Left lung (tissue), 10 donors: ENCODE measurements around the gene KIF26B. TPM values are rescaled to one million over a fixed set of nuclear protein-coding genes. Genes with fewer than 3 reads are reported as not detected.
A peak's percentile ranks its signal among the peaks of the same experiment; 100 is the strongest.
"Not testable (repeated sequence)": the region's sequence is repeated elsewhere in the genome, so short reads cannot be mapped to it uniquely, and the experiment has no call there.

Experiments used
- ATAC-seq: fragments of 200-7000 bp; cut with Tn5 transposase; one replicate; pipeline ENCODE4 v1.9.1; 2020; ENCODE audit warnings: moderate library complexity
- DNase-seq, 4 donors: peaks; one replicate each; pipeline ENCODE4 v3.0.0-alpha.2; 2013 to 2020
- H3K27ac ChIP-seq, 2 donors: fragments of 200-600 bp; sonication (generic) in 1 of 2; one replicate each; pipeline versions ENCODE4 v1.5.0 to v1.8.0; 2020 to 2021
- H3K27me3 ChIP-seq, 2 donors: fragments of 200-600 bp; sonication (generic) in 1 of 2; one replicate each; pipeline versions ENCODE4 v1.5.0 to v1.8.0; 2020 to 2021
- H3K36me3 ChIP-seq, 2 donors: fragments of 200-600 bp; sonication (generic) in 1 of 2; one replicate each; pipeline versions ENCODE4 v1.5.0 to v1.8.0; 2020 to 2021
- H3K4me1 ChIP-seq, 2 donors: fragments of 200-600 bp; one replicate each; pipeline ENCODE4 v1.8.0; 2021
- H3K4me3 ChIP-seq, 2 donors: fragments of 200-600 bp; sonication (generic) in 1 of 2; one replicate each; pipeline versions ENCODE4 v1.5.0 to v1.8.0; 2020 to 2021; ENCODE audit warnings: mild to moderate bottlenecking in 1 of 2
- H3K9me3 ChIP-seq, 2 donors: fragments of 200-600 bp; sonication (generic) in 1 of 2; one replicate each; pipeline versions ENCODE4 v1.5.0 to v1.8.0; 2020 to 2021
- CTCF ChIP-seq, 2 donors: fragments of 200-600 bp; sonication (generic) in 1 of 2; IDR thresholded peaks; one replicate each; pipeline versions ENCODE4 v1.5.0 to v1.8.0; 2021; ENCODE audit warnings: antibody characterized with exemption in 2 of 2
- intact Hi-C, 2 donors: fragments of 100-400 bp; cut with DNase I; formaldehyde crosslinking; loops; one replicate each; pipeline versions ENCODE4 v1.11.2 to v1.14.2; 2022
- polyA plus RNA-seq, 6 donors: library from polyadenylated mRNA; unstranded; fragments of 120-200 nt; gene quantifications; one replicate each; pipeline ENCODE4 v1.2.1, GENCODE V29; 2013; ENCODE audit not compliant: insufficient read length in 6 of 6
- total RNA-seq, 2 donors: library from RNA; stranded (reverse); fragmentation: NEBNext Ultra II Directional; extraction: Animal tissue kit (Norgen Biotek cat#: 25700); gene quantifications; one replicate each; pipeline ENCODE4 v1.2.1, GENCODE V29; 2021
- donor health status: DM: no; HTN: yes; CAD: no.
- donor health status: DM: no; HTN: no; CAD: no.

Gene KIF26B
- total and polyA plus RNA-seq, 8 donors = 3.9 to 28.3 (median 6.5) TPM

GRCh38 chr1:245124241-245124640 lies 30.5 kb upstream of the KIF26B start:
- intact Hi-C loops = no loop called here
- DNase-seq = no peak
- TF ChIP-seq CTCF (IDR thresholded peaks at IDR 0.05) = no peak
- peaks cover 0 to 12% of the 10 kb centered on the region in 2 donors for H3K27me3 ChIP-seq
- no peak overlapping the region for H3K4me3 ChIP-seq
- no peak overlapping the region for H3K27ac ChIP-seq
- H3K9me3 ChIP-seq = no peaks in the 10 kb centered on the region
- no peaks in the 10 kb centered on the region for H3K4me1 ChIP-seq
- ATAC-seq = no peak
- H3K36me3 ChIP-seq = peaks cover 0 to 12% of the 10 kb centered on the region in 2 donors

GRCh38 chr1:245124644-245125043 lies 30.1 kb upstream of the KIF26B start:
- TF ChIP-seq CTCF (IDR thresholded peaks at IDR 0.05) = no peak
- Histone ChIP-seq H3K36me3 (peaks cover 0 to 12% of the 10 kb centered on the region in 2 donors), H3K4me1 (no peaks in the 10 kb centered on the region), H3K27ac (no peak overlapping the region), H3K27me3 (peaks cover 0 to 16% of the 10 kb centered on the region in 2 donors), H3K9me3 (no peaks in the 10 kb centered on the region), H3K4me3 (no peak overlapping the region)
- no peak for ATAC-seq
- intact Hi-C loops = no loop called here
- DNase-seq = no peak

GRCh38 chr1:245126530-245126929 lies 28.3 kb upstream of the KIF26B start:
- Histone ChIP-seq H3K4me3 (no peak overlapping the region), H3K27me3 (peaks cover 0 to 30% of the 10 kb centered on the region in 2 donors), H3K4me1 (no peaks in the 10 kb centered on the region), H3K27ac (no peak overlapping the region), H3K9me3 (no peaks in the 10 kb centered on the region), H3K36me3 (peaks cover 0 to 12% of the 10 kb centered on the region in 2 donors)
- DNase-seq (no peak), ATAC-seq (no peak)
- TF ChIP-seq CTCF (IDR thresholded peaks at IDR 0.05) = no peak
- intact Hi-C loops = no loop called here

GRCh38 chr1:245128381-245129101 lies 26.2 kb upstream of the KIF26B start:
- peaks cover 0 to 6% of the 10 kb centered on the region in 2 donors for H3K36me3 ChIP-seq
- no peak overlapping the region for H3K27ac ChIP-seq
- peaks cover 0 to 46% of the 10 kb centered on the region in 2 donors for H3K27me3 ChIP-seq
- no peaks in the 10 kb centered on the region for H3K9me3 ChIP-seq
- ATAC-seq (no peak), DNase-seq (no peak)
- H3K4me1 ChIP-seq = no peaks in the 10 kb centered on the region
- H3K4me3 ChIP-seq = no peak overlapping the region
- intact Hi-C loops = no loop called here
- TF ChIP-seq CTCF (IDR thresholded peaks at IDR 0.05) = no peak

DNA sequence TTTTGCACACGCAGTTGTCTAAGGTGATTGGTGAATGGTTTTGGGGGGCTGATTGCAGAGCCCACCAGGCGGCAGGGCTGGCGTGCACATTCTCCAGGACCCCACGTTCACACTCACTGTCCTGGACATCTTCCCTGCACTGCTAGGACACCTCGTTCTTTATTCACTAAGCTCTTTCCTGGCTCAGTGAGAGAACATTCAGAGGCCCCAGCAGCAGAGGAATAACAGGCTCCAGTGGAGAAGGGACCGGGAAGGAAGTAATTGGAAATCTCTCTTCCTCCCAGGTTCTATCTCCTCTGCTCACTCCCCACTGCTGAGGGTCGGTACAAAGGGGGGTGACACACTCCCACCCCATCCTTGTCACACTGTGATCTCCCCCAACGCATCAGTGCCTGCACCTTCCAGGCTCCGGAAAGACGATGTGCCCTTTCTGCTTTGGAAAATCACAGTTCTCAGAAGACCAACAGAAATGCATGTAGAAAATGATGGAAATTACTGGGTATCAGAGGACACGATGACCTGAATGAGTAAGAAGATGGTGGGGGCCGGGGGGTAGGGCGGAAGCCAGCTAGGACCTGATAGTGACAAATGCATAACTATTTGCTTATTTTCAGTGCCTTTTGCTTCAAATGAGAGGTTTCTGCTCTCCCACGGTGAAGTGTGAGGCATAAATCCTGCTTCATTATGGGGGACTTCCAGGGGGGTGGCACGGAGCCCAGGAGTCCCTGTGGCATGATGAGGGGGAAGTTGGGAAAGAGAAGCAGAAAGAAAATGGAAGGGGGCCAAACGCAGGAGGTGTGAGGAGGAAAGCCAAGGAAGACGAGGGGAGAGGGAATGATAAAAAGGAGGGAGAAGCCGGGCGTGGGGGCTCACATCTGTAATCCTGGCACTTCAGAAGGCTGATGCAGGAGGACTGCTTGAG lies 25.2 kb upstream of the KIF26B start:
- no peaks in the 10 kb centered on the region for H3K4me1 ChIP-seq
- ATAC-seq = no peak
- peak in 1 of 4 donors; percentile 25 for DNase-seq
- peaks cover 0 to 55% of the 10 kb centered on the region in 2 donors for H3K27me3 ChIP-seq
- no peak for TF ChIP-seq CTCF (IDR thresholded peaks at IDR 0.05)
- intact Hi-C loops = no loop called here
- H3K36me3 ChIP-seq = peaks cover 0 to 4% of the 10 kb centered on the region in 2 donors
- no peaks in the 10 kb centered on the region for H3K9me3 ChIP-seq
- H3K4me3 ChIP-seq = no peak overlapping the region
- no peak overlapping the region for H3K27ac ChIP-seq

DNA sequence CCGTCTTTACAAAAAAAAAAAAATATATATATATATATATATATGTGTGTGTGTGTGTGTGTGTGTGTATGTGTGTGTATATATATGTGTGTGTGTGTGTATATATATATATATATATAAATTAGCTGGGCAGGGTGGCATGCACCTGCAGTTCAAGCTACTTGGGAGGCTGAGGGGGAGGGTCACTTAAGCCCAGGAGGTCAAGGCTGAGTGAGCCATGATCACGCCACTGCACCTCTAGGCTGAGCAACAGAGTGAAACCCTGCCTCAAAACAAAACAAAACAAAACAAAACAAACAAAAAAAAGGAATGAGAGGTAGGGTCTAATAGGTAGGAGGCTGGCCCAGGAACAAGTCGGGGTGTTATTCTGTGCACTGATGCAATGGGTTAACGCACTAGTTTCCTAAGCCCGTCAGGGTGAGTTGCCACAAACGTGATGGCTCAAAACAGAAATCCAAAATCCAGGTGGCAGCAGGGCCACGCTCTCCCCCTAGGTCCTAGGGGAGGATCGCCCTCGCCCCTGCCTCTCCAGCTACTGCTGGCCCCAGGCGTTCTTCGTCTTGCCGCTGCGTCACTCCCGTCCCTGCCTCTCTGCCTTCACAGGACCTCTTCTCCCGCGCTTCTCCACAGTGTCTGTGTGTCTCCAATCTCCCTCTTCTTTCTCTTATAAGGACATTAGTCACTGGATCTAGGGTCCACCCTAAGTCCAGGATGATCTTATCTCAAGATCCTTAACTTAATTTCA lies 24.3 kb upstream of the KIF26B start:
- peaks cover 0 to 57% of the 10 kb centered on the region in 2 donors for H3K27me3 ChIP-seq
- H3K27ac ChIP-seq, ATAC-seq, H3K36me3 ChIP-seq, DNase-seq, H3K9me3 ChIP-seq, intact Hi-C loops, H3K4me1 ChIP-seq, H3K4me3 ChIP-seq: not testable (repeated sequence)
